Prostate gland (tissue), 2 donors: ENCODE results near the gene TMEM248. TPM values are rescaled to one million over a fixed set of nuclear protein-coding genes. Genes with fewer than 3 reads are reported as not detected.
"Not testable (repeated sequence)": the region's sequence is repeated elsewhere in the genome, so short reads cannot be mapped to it uniquely, and the experiment has no call there.

ENCODE experiments used
- DNase-seq: peaks from one replicate; pipeline ENCODE4 v3.0.0-alpha.2; 2019; ENCODE audit warnings: low spot score
- H3K27ac ChIP-seq, 2 donors: fragments of 200-600 bp; sonication (generic); 2 replicates each; pipeline ENCODE4 v1.5.1; 2017 to 2019
- H3K27me3 ChIP-seq: fragments of 200-600 bp; sonication (generic); replicated peaks from 2 replicates; pipeline ENCODE4 v1.5.1; 2019; ENCODE audit not compliant: insufficient read depth
- H3K36me3 ChIP-seq, 2 donors: fragments of 200-600 bp; sonication (generic); 1 replicate in 1 of 2; 2 replicates in 1 of 2; pipeline versions ENCODE4 v1.5.1 to v1.8.1; 2017 to 2019
- H3K4me1 ChIP-seq: fragments of 200-600 bp; sonication (generic); replicated peaks from 2 replicates; pipeline ENCODE4 v1.5.1; 2019
- H3K4me3 ChIP-seq, 2 donors: fragments of 200-600 bp; sonication (generic); 2 replicates each; pipeline ENCODE4 v1.5.1; 2017 to 2019
- H3K9me3 ChIP-seq: fragments of 200-600 bp; sonication (generic); 2 replicates; pipeline ENCODE4 v1.5.1; 2017
- POLR2A ChIP-seq: fragments of 450-650 bp; IDR thresholded peaks from one replicate; pipeline ENCODE4 v1.6.1; 2016; ENCODE audit warnings: antibody characterized with exemption, mild to moderate bottlenecking
- POLR2AphosphoS5 ChIP-seq: sonication (generic); formaldehyde crosslinking; IDR thresholded peaks from one replicate; pipeline ENCODE4 v1.6.1; 2017; ENCODE audit warnings: antibody characterized with exemption
- WGBS: methylation state at CpG from one replicate; pipeline ENCODE4 v1.1.5; 2018; 5-methylcytosine and 5-hydroxymethylcytosine counted together
- intact Hi-C: fragments of 100-400 bp; cut with DNase I; formaldehyde crosslinking; loops from one replicate; pipeline ENCODE4 v1.14.2; 2022
- total RNA-seq, 2 donors: library from RNA; depleted of rRNA; stranded (reverse); fragments of >200 nt; gene quantifications; one replicate each; pipeline ENCODE4 v1.1.0, GENCODE V29; 2016
- TF ChIP-seq, protein P1 (sequence below), 4 experiments: fragments of 200-600 bp in 2 of 4; fragments of 450-650 bp in 2 of 4; sonication (generic) in 2 of 4; IDR thresholded peaks; 1 replicate in 3 of 4; 2 replicates in 1 of 4; pipeline ENCODE4 v1.5.1; 2016 to 2019; ENCODE audit warnings: antibody characterized with exemption in 4 of 4, mild to moderate bottlenecking in 2 of 4, moderate library complexity in 2 of 4

The TMEM248 gene
- total RNA-seq, 2 donors from 2014 or later = 125 to 175 TPM

GRCh38 chr7:66994691-66995049, 73.6 kb downstream of the TMEM248 start:
- intact Hi-C loops = loop anchor here (10.0 kb wide), 1 partner anchor 440 kb away; no protein-coding TSS in a partner anchor
- H3K36me3 ChIP-seq, H3K9me3 ChIP-seq, H3K27me3 ChIP-seq, H3K4me1 ChIP-seq: not testable (repeated sequence)
- peak overlapping the region; percentile 97 to 99 for H3K27ac ChIP-seq
- TF ChIP-seq POLR2AphosphoS5 (peak; percentile 77), POLR2A (peak; percentile 60)
- TF ChIP-seq, protein P1, sequence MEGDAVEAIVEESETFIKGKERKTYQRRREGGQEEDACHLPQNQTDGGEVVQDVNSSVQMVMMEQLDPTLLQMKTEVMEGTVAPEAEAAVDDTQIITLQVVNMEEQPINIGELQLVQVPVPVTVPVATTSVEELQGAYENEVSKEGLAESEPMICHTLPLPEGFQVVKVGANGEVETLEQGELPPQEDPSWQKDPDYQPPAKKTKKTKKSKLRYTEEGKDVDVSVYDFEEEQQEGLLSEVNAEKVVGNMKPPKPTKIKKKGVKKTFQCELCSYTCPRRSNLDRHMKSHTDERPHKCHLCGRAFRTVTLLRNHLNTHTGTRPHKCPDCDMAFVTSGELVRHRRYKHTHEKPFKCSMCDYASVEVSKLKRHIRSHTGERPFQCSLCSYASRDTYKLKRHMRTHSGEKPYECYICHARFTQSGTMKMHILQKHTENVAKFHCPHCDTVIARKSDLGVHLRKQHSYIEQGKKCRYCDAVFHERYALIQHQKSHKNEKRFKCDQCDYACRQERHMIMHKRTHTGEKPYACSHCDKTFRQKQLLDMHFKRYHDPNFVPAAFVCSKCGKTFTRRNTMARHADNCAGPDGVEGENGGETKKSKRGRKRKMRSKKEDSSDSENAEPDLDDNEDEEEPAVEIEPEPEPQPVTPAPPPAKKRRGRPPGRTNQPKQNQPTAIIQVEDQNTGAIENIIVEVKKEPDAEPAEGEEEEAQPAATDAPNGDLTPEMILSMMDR (IDR thresholded peaks at IDR 0.05) = peak in 3 of 4 experiments; percentile 14 to 55 (median 34)
- peak overlapping the region; percentile 78 to 92 for H3K4me3 ChIP-seq
- WGBS = 7% methylated on average over 8 of the region's 9 CpGs
- peak; percentile 54 for DNase-seq

DNA sequence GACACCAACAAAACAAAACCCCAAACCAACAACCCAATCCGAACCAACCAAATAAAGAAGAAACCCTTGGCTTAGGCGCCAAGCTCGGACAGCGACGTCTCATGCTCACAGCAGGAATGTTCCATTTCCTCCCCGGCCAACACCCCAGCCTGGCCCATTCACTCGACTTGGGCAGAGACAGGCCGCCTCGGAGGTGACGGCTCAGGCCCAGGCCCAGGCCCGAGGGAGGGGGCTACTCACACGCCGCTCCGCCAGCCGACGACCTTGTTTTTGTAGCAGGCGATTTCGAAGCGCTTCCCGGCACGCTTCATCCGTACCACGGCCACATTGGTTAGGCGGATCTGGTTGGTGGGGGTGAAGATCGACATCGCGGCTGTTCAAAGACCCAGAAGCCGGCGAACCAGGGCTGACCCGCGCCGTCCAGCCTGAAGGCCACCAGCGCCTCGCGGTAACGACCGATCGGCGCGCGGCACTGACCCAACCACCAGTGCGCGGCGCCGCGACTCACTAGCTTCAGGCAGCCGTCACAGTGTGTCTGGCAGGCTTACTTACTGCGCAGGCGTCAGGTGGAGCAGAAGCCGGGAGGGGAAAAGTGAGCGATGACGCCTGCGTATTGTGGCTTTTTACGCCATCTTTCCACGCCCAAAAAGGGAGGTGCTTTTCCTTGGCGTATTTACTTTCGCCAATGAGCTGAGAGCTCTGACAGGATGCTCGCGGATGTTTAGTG, 74.2 kb downstream of the TMEM248 start, which contains the start of gene SBDS:
Gene SBDS, minus strand, starts transcription at position 537 of the 727 bp plus-strand sequence. Its CDS starts 169 bp downstream, at position 368.
- Histone ChIP-seq H3K4me3 (peak within 1 kb of the TSS; percentile 78 to 92), H3K27ac (peak within 1 kb of the TSS; percentile 97 to 99)
- under 1% methylated on average over 56 of the region's 59 CpGs for WGBS
- H3K4me1 ChIP-seq, H3K27me3 ChIP-seq, H3K36me3 ChIP-seq, H3K9me3 ChIP-seq: not testable (repeated sequence)
- intact Hi-C loops = loop anchor here (10.0 kb wide), 1 partner anchor 440 kb away; no protein-coding TSS in a partner anchor
- DNase-seq = peak; percentile 96
- TF ChIP-seq POLR2A (peak; percentile 99), POLR2AphosphoS5 (peak; percentile 97)
- TF ChIP-seq, protein P1 (IDR thresholded peaks at IDR 0.05) = peak in 2 of 4 experiments; percentile 19 to 22

- Histone ChIP-seq H3K27ac (peak within 1 kb of the TSS; percentile 97 to 99), H3K4me3 (peak within 1 kb of the TSS; percentile 54 to 65)
- not testable (repeated sequence) for H3K36me3 ChIP-seq, H3K4me1 ChIP-seq, H3K27me3 ChIP-seq, H3K9me3 ChIP-seq
- whole genome bisulfite sequencing = under 1% methylated on average over 44 of the region's 44 CpGs
- TF ChIP-seq POLR2A (peak; percentile 52), POLR2AphosphoS5 (peak; percentile 90)
- intact Hi-C loops = loop anchor here (10.0 kb wide), 1 partner anchor 442 kb away; no protein-coding TSS in a partner anchor
- DNase-seq = peak; percentile 99
Measured at GRCh38 chr7:66996444-66997191, 75.6 kb downstream of the TMEM248 start, which contains the start of gene TYW1. TYW1 (plus strand) TSS chr7:66996833; CDS start chr7:66996979, 146 bp downstream.

GRCh38 chr7:67000601-67001258, 79.7 kb downstream of the TMEM248 start:
- H3K27me3 ChIP-seq, intact Hi-C loops, H3K4me3 ChIP-seq, DNase-seq, H3K9me3 ChIP-seq, H3K4me1 ChIP-seq, H3K27ac ChIP-seq, H3K36me3 ChIP-seq: not testable (repeated sequence)
- WGBS = 50% methylated on average over 3 of the region's 5 CpGs
- TF ChIP-seq, protein P1 (IDR thresholded peaks at IDR 0.05) = peak in 3 of 4 experiments; percentile 14 to 30 (median 25)

- H3K4me1 ChIP-seq, H3K9me3 ChIP-seq, H3K27me3 ChIP-seq, H3K36me3 ChIP-seq, H3K4me3 ChIP-seq, DNase-seq, intact Hi-C loops, H3K27ac ChIP-seq: not testable (repeated sequence)
- 87% methylated on average over 2 of the region's 2 CpGs for WGBS
Measured at GRCh38 chr7:67004145-67004544, 83.1 kb downstream of the TMEM248 start.
